Skeletal muscle cell (primary cell): ENCODE results near the gene SELE.
"Not testable (repeated sequence)": the region's sequence is repeated elsewhere in the genome, so short reads cannot be mapped to it uniquely, and the experiment has no call there.

Source experiments
- DNase-seq: peaks from one replicate; pipeline ENCODE4 v3.0.0-alpha.2; 2010; ENCODE audit warnings: low read depth
- H3K4me3 ChIP-seq: 2 replicates; pipeline ENCODE4 v1.5.1; 2011; ENCODE audit warnings: low read depth, mild to moderate bottlenecking, control low read depth, low read length, moderate library complexity

The SELE gene

DNA sequence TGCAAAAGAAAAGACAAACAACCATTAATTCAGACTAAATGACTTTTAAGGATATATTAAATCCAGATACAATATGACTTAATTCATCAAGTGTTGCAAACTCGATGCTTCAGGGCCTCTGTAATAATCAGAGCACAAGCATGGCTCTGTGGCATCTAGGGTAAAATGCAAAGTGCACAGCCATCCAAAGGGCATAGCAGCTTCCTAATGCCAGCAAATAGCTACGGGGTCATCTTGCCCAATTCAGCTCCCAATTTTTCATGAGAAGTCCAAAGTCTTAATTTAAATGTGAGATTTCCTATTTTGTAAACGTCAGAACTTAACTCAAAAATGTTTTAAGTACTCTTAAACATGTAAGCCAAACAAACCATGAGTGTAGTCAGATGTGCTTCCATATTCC is 7.9 kb downstream of the SELE start:
- H3K4me3 ChIP-seq, result no peak overlapping the region
- DNase-seq, result no peak

- no peak overlapping the region for H3K4me3 ChIP-seq
- no peak for DNase-seq
Observed at GRCh38 chr1:169724168-169724567, 9.7 kb downstream of the SELE start.

DNA sequence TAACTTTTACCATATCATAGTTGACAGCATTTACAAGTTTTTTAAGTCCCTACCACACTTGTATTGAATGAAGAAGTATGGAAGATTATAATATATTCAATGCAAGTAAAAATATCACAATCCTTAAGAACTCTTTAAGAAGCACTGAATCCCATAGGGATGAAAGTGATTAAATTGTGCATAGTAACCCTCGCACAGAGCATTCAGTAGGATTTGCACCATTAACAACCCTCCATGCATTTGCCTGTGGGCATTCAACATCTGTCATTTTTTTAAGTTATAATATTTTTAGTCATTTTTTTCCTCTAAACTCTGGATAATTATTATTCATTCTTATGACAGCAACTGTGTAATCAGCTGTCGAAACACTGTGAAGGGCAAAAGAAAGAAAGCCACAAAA is 10.1 kb downstream of the SELE start:
- no peak overlapping the region for H3K4me3 ChIP-seq
- no peak for DNase-seq

GRCh38 chr1:169722779-169723178 is 11.1 kb downstream of the SELE start:
- H3K4me3 ChIP-seq, result no peak overlapping the region
- DNase-seq, result no peak

GRCh38 chr1:169715100-169715499 is 18.8 kb downstream of the SELE start:
- not testable (repeated sequence) for DNase-seq, H3K4me3 ChIP-seq

- not testable (repeated sequence) for H3K4me3 ChIP-seq, DNase-seq
Observed at GRCh38 chr1:169713090-169713489, 20.8 kb downstream of the SELE start.

- DNase-seq, result no peak
- H3K4me3 ChIP-seq, result no peak overlapping the region
Observed at GRCh38 chr1:169712309-169712631, 21.6 kb downstream of the SELE start.

GRCh38 chr1:169711469-169712308 is 22.2 kb downstream of the SELE start, which contains the start of gene SELL:
Gene SELL, minus strand, starts transcription at chr1:169711620. Its CDS starts 122 bp downstream, at chr1:169711498.
- H3K4me3 ChIP-seq, result peak within 1 kb of the TSS; percentile 15
- peak; percentile 22 for DNase-seq

- H3K4me3 ChIP-seq, result no peak overlapping the region
- no peak for DNase-seq
Observed at GRCh38 chr1:169708647-169709046, 25.2 kb downstream of the SELE start.

DNA sequence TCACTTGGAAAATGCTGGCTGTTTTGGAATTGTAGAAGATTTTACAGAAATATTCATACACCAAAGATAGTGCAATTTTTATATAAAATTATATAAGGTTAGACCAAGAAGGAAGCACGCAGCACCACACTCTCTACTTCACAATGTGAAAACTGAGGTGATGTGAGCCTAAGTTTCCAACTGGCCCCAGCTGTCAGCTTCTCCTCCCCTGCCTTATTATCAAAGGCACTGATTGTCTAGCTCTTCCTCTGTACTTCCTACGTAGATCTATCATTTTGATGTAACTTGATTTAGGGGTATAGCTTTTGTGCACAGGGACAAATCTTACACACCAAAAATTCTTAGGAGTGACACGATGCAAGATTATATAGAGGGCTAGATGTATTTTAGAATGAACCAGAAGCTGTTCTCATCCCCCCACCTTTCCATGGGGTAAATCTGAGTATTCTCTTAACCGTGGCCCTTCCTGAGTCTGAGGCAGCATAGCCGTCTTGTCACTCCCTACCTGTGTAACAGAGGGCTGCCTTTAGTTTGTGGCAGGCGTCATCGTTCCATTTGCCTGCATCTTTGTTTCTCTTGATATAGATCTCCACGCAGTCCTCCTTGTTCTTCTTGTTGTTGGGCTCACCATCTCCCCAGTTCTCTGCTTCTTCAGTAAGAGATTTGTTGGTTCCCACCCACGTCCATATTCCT is 25.8 kb downstream of the SELE start:
- no peak overlapping the region for H3K4me3 ChIP-seq
- no peak for DNase-seq

DNA sequence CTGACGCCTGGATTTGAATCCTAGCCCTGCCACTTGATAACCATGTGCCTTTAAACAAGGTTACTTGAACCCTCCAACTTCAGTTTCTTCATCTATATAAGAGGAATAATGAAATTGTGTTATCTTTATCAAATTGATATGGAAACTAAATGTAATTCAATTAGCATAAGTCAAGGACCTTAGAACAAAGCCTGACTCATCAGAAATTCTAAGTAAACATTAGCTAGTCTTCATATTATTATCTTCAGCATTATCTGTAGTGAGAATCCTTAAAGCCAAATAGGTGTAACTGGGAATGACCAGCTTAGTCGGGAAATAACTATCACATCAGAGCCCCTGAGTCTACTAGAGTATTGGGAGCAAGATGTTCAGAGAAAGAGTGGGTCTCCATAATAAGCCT is 29.1 kb downstream of the SELE start:
- H3K4me3 ChIP-seq, result no peak overlapping the region
- DNase-seq, result no peak

DNA sequence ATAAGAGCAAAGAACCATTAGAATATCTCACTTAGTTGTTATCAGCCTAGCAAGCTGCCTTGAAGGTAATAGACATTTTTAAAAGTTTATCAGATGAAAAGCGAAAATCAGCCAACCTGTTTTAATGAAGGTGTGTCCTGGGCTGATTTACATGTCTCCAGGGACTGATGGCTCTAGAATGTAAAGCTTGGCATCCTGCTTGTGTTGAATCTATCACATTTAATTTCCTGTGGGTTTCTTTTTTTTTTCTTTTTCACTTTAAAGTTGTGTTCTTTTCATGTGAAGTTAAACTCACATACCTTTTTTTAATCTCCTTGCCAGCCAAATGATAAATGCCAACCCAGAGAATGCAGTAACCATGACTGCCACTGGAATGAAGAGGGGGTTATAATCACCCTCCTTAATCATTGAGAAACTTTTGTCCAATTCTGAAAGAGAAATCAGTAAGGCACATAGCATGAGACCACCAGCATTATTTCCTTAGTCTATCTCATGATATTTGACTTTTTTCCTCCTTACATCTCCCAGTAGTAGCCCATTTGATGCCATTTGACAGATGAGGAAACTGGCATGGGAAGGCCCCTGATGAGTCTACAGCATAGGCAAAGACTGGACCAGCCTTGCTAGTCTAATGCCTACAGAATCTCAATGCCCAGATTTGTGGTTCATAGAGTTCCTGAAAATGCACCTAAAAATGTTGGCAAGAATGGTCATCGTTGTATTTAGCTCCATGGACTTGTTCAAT is 32.4 kb downstream of the SELE start:
- no peak for DNase-seq
- H3K4me3 ChIP-seq, result no peak overlapping the region

DNA sequence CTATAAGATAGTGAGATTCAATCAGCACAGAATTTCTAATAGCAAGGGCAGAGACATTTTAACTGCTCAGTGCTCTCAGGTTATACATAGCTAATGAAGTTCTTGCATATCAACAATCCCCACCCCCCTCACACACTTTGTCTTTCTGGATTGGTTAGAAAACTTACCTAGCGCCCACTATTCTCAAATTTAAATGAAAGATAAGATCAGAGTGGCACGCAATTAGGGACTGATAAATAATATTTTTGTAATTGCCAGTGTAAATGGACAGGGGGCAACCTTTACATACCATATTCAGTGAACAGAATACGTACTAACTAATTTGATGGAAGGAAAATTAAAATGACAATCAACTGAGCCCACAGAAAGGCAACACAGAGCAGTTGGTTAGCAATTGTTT is 34.2 kb downstream of the SELE start:
- no peak overlapping the region for H3K4me3 ChIP-seq
- DNase-seq, result no peak

GRCh38 chr1:169698976-169699375 is 34.9 kb downstream of the SELE start:
- DNase-seq, result no peak
- H3K4me3 ChIP-seq, result no peak overlapping the region

GRCh38 chr1:169697755-169698154 is 36.1 kb downstream of the SELE start:
- H3K4me3 ChIP-seq, result no peak overlapping the region
- DNase-seq, result no peak

- DNase-seq, result no peak
Observed at GRCh38 chr1:169696273-169697100, 37.4 kb downstream of the SELE start.

GRCh38 chr1:169694304-169695075 is 39.4 kb downstream of the SELE start:
- DNase-seq, result no peak
- no peak overlapping the region for H3K4me3 ChIP-seq

More at GRCh38 chr1:169696273-169697100, 37.4 kb downstream of the SELE start:
- no peak overlapping the region for H3K4me3 ChIP-seq

DNA sequence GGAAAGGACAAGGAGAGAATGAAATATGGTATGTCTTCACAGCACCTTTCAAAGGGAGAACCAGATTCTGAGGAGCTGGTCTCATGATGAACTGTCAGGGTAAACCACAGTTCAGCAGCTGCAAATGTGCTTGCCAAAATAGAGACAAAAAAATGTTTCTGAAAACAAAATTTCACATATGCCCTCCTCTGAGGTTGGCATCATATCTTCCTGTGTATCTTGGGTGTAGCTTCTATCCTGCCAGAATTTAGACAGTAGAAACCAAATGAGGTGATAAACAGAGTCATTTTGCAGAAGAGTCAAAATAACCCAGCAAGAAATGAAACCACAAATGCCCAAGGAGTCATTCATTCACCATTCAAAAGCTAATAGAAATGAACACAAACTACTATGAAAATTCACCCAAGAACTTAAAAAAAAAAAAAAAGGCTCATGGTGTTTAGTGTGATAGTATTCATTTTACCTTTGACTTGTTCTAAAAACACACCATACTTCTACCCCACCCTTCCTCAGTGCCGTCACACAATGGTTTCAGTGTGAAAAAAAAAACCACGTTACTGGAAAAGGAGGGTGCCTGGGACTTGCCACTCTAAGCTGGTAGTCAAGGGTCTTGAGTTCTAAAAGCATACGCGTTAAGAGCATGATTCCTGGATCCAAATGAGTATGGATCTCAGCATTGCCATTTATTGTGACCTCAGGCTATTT is 41.0 kb downstream of the SELE start:
- DNase-seq, result no peak
- H3K4me3 ChIP-seq, result no peak overlapping the region
